Erythroblast (primary cell): ENCODE measurements around the gene EHBP1.

Experiments
- GATA1 ChIP-seq: IDR thresholded peaks from 2 replicates; pipeline ENCODE4 v1.6.1; 2011; ENCODE audit warnings: low read depth, mild to moderate bottlenecking, control low read depth, low read length, moderate library complexity
- POLR2A ChIP-seq: IDR thresholded peaks from 2 replicates; pipeline ENCODE4 v1.6.1; 2011; ENCODE audit warnings: mild to moderate bottlenecking, low read length

DNA sequence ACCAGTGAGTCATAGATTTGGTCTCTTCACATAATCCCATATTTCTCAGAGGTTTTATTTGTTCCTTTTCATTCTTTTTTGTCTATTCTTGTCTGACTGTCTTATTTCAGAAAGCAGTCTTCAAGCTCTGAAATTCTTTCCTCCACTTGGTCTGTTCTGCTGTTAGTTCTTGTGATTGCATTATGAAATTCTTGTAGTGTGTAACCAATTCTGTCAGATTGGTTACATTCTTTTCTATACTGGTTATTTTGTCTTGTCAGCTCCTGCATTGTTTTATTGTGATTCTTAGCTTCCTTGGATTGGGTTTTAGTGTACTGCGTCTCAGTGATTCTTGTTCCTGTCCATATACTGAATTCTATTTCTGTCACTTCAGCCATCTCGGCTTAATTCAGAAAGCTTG, 18.6 kb downstream of the EHBP1 start:
- TF ChIP-seq POLR2A = no peak
- no peak for TF ChIP-seq GATA1
